Loucy (cell line): ENCODE measurements around the gene FOXA1.

Experiments
- CTCF ChIP-seq: fragments of 200-600 bp; sonication (generic); conservative IDR thresholded peaks from 2 replicates; pipeline ENCODE4 v1.5.1; 2014; ENCODE audit warnings: mild to moderate bottlenecking, antibody characterized with exemption, low read length
- EZH2phosphoT487 ChIP-seq: fragments of 200-600 bp; IDR thresholded peaks from 2 replicates; pipeline ENCODE4 v1.6.1; 2018; ENCODE audit warnings: antibody characterized with exemption, mild to moderate bottlenecking, moderate library complexity, borderline replicate concordance

- TF ChIP-seq EZH2phosphoT487: no peak
- TF ChIP-seq CTCF: no peak
Observed at GRCh38 chr14:37642125-37642524, 47.1 kb upstream of the FOXA1 start.
